Liver (tissue), 9 donors: ENCODE results near the gene LRPAP1. TPM values are rescaled to one million over a fixed set of nuclear protein-coding genes. Genes with fewer than 3 reads are reported as not detected.

Experiments
- DNase-seq: peaks from one replicate; pipeline ENCODE4 v3.0.0-alpha.2; 2017; ENCODE audit warnings: low spot score
- H3K27ac ChIP-seq, 2 donors: one replicate each; pipeline ENCODE4 v1.7.0; 2013; ENCODE audit warnings: inconsistent platforms in 2 of 2, low read length in 2 of 2, control low read depth in 1 of 2, low read depth in 1 of 2, mild to moderate bottlenecking in 1 of 2
- H3K27me3 ChIP-seq, 4 donors: one replicate each; pipeline versions ENCODE4 v1.6.1 to v1.7.0; 2013; ENCODE audit warnings: low read length in 3 of 4, inconsistent platforms in 1 of 4, mild to moderate bottlenecking in 1 of 4, moderate library complexity in 1 of 4; ENCODE audit not compliant: control insufficient read depth in 4 of 4, insufficient read depth in 4 of 4
- H3K36me3 ChIP-seq, 4 donors: one replicate each; pipeline versions ENCODE4 v1.6.1 to v1.7.0; 2013; ENCODE audit warnings: low read length in 3 of 4, mild to moderate bottlenecking in 3 of 4, low read depth in 1 of 4, moderate library complexity in 1 of 4; ENCODE audit not compliant: control insufficient read depth in 4 of 4, insufficient read depth in 3 of 4
- H3K4me1 ChIP-seq, 4 donors: one replicate each; pipeline versions ENCODE4 v1.6.1 to v1.7.0; 2013; ENCODE audit warnings: low read length in 3 of 4, mild to moderate bottlenecking in 3 of 4, moderate library complexity in 1 of 4; ENCODE audit not compliant: control insufficient read depth in 4 of 4, insufficient read depth in 4 of 4
- H3K4me3 ChIP-seq, 3 donors: one replicate each; pipeline versions ENCODE4 v1.6.1 to v1.7.0; 2013; ENCODE audit warnings: low read length in 3 of 3, control low read depth in 1 of 3, low read depth in 1 of 3, mild to moderate bottlenecking in 1 of 3
- H3K9ac ChIP-seq, 2 donors: one replicate each; pipeline ENCODE4 v1.7.0; 2013; ENCODE audit warnings: low read length in 2 of 2, mild to moderate bottlenecking in 2 of 2, moderate library complexity in 2 of 2, control low read depth in 1 of 2, low read depth in 1 of 2
- H3K9me3 ChIP-seq, 4 donors: one replicate each; pipeline versions ENCODE4 v1.6.1 to v1.7.0; 2013; ENCODE audit warnings: low read length in 3 of 4; ENCODE audit not compliant: control insufficient read depth in 4 of 4
- EGR1 ChIP-seq, 2 donors: IDR thresholded peaks; 2 replicates each; pipeline ENCODE4 v1.6.1; 2016 to 2018; ENCODE audit warnings: antibody characterized with exemption in 2 of 2, low read depth in 2 of 2
- FOXA1 ChIP-seq: IDR thresholded peaks from 2 replicates; pipeline ENCODE4 v1.6.1; 2016; ENCODE audit warnings: antibody characterized with exemption
- FOXA2 ChIP-seq: IDR thresholded peaks from 2 replicates; pipeline ENCODE4 v1.6.1; 2016; ENCODE audit warnings: antibody characterized with exemption
- GABPA ChIP-seq, 2 donors: IDR thresholded peaks in 1 of 2; conservative IDR thresholded peaks in 1 of 2; 2 replicates each; pipeline ENCODE4 v1.6.1; 2016; ENCODE audit warnings: antibody characterized with exemption in 2 of 2, mild to moderate bottlenecking in 1 of 2, moderate library complexity in 1 of 2
- HNF4A ChIP-seq, 2 donors: conservative IDR thresholded peaks; 2 replicates each; pipeline ENCODE4 v1.6.1; 2016; ENCODE audit warnings: antibody characterized with exemption in 2 of 2, mild to moderate bottlenecking in 2 of 2
- MAX ChIP-seq: IDR thresholded peaks from 2 replicates; pipeline ENCODE4 v1.6.1; 2016; ENCODE audit warnings: antibody characterized with exemption
- RAD21 ChIP-seq, 2 donors: IDR thresholded peaks; 2 replicates each; pipeline ENCODE4 v1.6.1; 2016; ENCODE audit warnings: antibody characterized with exemption in 2 of 2, mild to moderate bottlenecking in 2 of 2
- RXRA ChIP-seq, 2 donors: IDR thresholded peaks; 2 replicates each; pipeline ENCODE4 v1.6.1; 2017 to 2018; ENCODE audit warnings: antibody characterized with exemption in 2 of 2, mild to moderate bottlenecking in 1 of 2
- SP1 ChIP-seq: IDR thresholded peaks from 2 replicates; pipeline ENCODE4 v1.6.1; 2018; ENCODE audit warnings: antibody characterized with exemption, mild to moderate bottlenecking
- TAF1 ChIP-seq: conservative IDR thresholded peaks from 2 replicates; pipeline ENCODE4 v1.6.1; 2016; ENCODE audit warnings: antibody characterized with exemption, mild to moderate bottlenecking
- YY1 ChIP-seq: IDR thresholded peaks from 2 replicates; pipeline ENCODE4 v1.6.1; 2016; ENCODE audit warnings: antibody characterized with exemption, mild to moderate bottlenecking
- WGBS: extraction: QIAGEN DNeasy Blood & Tissue Kit; methylation state at CpG from one replicate; pipeline ENCODE4 v1.1.7; 2013; 5-methylcytosine and 5-hydroxymethylcytosine counted together
- polyA plus RNA-seq, 2 donors: library from polyadenylated mRNA; stranded (reverse) in 1 of 2; unstranded in 1 of 2; fragments of 200-250 nt in 1 of 2; fragments of >200 nt in 1 of 2; fragmentation: Nextera tagmentation in 1 of 2; extraction: Ambion mirVana in 1 of 2; gene quantifications; one replicate each; pipeline versions ENCODE4 v1.2.1 to v1.2.3, GENCODE V29; 2013 to 2015
- total RNA-seq, 2 donors: library from RNA; depleted of rRNA; stranded (reverse); fragments of >200 nt; gene quantifications; one replicate each; pipeline ENCODE4 v1.2.3, GENCODE V29; 2014
- TF ChIP-seq, protein P1 (sequence below): fragments of 150-350 bp; IDR thresholded peaks from 2 replicates; pipeline ENCODE4 v1.5.1; 2017; ENCODE audit warnings: improper control_type of control experiment, low read depth, low read length; ENCODE audit not compliant: missing input control
- TF ChIP-seq, protein P2 (sequence below): IDR thresholded peaks from 2 replicates; pipeline ENCODE4 v1.6.1; 2016; ENCODE audit warnings: antibody characterized with exemption, mild to moderate bottlenecking
- donor health status: healthy.
- donor health status: healthy.
- donor health status: healthy.
- donor health status: healthy.
- donor health status: healthy.

LRPAP1 gene
- total and polyA plus RNA-seq, 4 donors: 46.1 to 134 (median 108) TPM

GRCh38 chr4:3462790-3463415 is 69.3 kb downstream of the LRPAP1 start, which contains the start of gene DOK7:
Gene DOK7, plus strand, starts transcription at chr4:3463306. Its CDS starts 70 bp downstream, at chr4:3463376.
- H3K36me3 ChIP-seq: no peaks in the 10 kb centered on the region
- WGBS: 3% methylated on average over 44 of the region's 44 CpGs
- TF ChIP-seq GABPA (IDR thresholded peaks at IDR 0.05 in 1 of 2, conservative IDR thresholded peaks at IDR 0.05 in 1 of 2): no peak
- TF ChIP-seq MAX: no peak
- TF ChIP-seq, protein P1, sequence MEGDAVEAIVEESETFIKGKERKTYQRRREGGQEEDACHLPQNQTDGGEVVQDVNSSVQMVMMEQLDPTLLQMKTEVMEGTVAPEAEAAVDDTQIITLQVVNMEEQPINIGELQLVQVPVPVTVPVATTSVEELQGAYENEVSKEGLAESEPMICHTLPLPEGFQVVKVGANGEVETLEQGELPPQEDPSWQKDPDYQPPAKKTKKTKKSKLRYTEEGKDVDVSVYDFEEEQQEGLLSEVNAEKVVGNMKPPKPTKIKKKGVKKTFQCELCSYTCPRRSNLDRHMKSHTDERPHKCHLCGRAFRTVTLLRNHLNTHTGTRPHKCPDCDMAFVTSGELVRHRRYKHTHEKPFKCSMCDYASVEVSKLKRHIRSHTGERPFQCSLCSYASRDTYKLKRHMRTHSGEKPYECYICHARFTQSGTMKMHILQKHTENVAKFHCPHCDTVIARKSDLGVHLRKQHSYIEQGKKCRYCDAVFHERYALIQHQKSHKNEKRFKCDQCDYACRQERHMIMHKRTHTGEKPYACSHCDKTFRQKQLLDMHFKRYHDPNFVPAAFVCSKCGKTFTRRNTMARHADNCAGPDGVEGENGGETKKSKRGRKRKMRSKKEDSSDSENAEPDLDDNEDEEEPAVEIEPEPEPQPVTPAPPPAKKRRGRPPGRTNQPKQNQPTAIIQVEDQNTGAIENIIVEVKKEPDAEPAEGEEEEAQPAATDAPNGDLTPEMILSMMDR: no peak
- no peak for TF ChIP-seq SP1
- no peak for TF ChIP-seq YY1
- TF ChIP-seq RAD21 (IDR thresholded peaks at IDR 0.05): no peak
- TF ChIP-seq FOXA1: no peak
- TF ChIP-seq FOXA2: no peak
- H3K27me3 ChIP-seq: no peaks in the 10 kb centered on the region
- H3K9me3 ChIP-seq: no peaks in the 10 kb centered on the region
- no peak within 1 kb of the TSS for H3K27ac ChIP-seq
- H3K4me3 ChIP-seq: peak within 1 kb of the TSS in 1 of 3 donors; percentile 63
- no peak for DNase-seq
- peaks cover 12 to 26% (median 21%) of the 10 kb centered on the region in 4 donors for H3K4me1 ChIP-seq
- no peak within 1 kb of the TSS for H3K9ac ChIP-seq

DNA sequence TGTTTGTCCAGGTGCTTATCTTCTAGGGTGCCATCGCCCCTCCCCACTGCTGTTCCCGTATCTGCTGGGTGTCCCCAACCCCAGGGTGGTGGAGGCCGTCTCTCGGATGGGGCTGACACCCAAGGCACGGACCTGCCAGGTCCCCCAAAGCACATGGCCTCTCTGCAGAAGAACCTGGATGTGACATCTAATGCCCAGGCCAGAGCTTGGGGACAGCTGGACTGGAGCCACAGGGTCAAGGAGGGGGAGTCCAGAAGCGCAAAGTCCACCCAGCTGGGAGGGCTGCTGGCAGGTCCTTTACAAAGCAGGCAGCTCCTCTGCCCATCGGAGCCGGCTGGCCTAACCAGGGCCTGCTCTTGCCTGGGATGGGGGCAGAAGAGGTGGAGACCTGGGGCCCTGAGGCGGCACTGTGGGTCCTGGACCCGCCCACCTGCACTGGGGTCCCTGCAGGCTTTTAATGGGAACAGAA is 69.9 kb downstream of the LRPAP1 start:
- TF ChIP-seq FOXA2: no peak
- TF ChIP-seq RAD21 (IDR thresholded peaks at IDR 0.05): no peak
- TF ChIP-seq, protein P2, sequence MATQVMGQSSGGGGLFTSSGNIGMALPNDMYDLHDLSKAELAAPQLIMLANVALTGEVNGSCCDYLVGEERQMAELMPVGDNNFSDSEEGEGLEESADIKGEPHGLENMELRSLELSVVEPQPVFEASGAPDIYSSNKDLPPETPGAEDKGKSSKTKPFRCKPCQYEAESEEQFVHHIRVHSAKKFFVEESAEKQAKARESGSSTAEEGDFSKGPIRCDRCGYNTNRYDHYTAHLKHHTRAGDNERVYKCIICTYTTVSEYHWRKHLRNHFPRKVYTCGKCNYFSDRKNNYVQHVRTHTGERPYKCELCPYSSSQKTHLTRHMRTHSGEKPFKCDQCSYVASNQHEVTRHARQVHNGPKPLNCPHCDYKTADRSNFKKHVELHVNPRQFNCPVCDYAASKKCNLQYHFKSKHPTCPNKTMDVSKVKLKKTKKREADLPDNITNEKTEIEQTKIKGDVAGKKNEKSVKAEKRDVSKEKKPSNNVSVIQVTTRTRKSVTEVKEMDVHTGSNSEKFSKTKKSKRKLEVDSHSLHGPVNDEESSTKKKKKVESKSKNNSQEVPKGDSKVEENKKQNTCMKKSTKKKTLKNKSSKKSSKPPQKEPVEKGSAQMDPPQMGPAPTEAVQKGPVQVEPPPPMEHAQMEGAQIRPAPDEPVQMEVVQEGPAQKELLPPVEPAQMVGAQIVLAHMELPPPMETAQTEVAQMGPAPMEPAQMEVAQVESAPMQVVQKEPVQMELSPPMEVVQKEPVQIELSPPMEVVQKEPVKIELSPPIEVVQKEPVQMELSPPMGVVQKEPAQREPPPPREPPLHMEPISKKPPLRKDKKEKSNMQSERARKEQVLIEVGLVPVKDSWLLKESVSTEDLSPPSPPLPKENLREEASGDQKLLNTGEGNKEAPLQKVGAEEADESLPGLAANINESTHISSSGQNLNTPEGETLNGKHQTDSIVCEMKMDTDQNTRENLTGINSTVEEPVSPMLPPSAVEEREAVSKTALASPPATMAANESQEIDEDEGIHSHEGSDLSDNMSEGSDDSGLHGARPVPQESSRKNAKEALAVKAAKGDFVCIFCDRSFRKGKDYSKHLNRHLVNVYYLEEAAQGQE: no peak
- TF ChIP-seq TAF1: no peak
- no peak for TF ChIP-seq SP1
- TF ChIP-seq RXRA (IDR thresholded peaks at IDR 0.05): peak in 1 of 2 donors; percentile 64
- no peak for TF ChIP-seq YY1
- TF ChIP-seq EGR1 (IDR thresholded peaks at IDR 0.05; ENCODE audit: low read depth in 2 of 2): no peak
- TF ChIP-seq GABPA (IDR thresholded peaks at IDR 0.05 in 1 of 2, conservative IDR thresholded peaks at IDR 0.05 in 1 of 2): no peak
- TF ChIP-seq HNF4A (conservative IDR thresholded peaks at IDR 0.05): peak; percentile 73 to 97
- no peaks in the 10 kb centered on the region for H3K9me3 ChIP-seq
- no peak overlapping the region for H3K27ac ChIP-seq
- H3K9ac ChIP-seq: no peak overlapping the region
- no peaks in the 10 kb centered on the region for H3K27me3 ChIP-seq
- DNase-seq: no peak
- no peak overlapping the region for H3K4me3 ChIP-seq
- H3K36me3 ChIP-seq: no peaks in the 10 kb centered on the region
- WGBS: 56% methylated on average over 10 of the region's 10 CpGs
- peaks cover 12 to 26% (median 21%) of the 10 kb centered on the region in 4 donors for H3K4me1 ChIP-seq
